ENCODE results near the gene SCN5A. TPM values are rescaled to one million over a fixed set of nuclear protein-coding genes. Genes with fewer than 3 reads are reported as not detected.

SCN5A gene
- total and polyA plus RNA-seq, 8 donors = 0.09 to 0.97 (median 0.83) TPM

DNA sequence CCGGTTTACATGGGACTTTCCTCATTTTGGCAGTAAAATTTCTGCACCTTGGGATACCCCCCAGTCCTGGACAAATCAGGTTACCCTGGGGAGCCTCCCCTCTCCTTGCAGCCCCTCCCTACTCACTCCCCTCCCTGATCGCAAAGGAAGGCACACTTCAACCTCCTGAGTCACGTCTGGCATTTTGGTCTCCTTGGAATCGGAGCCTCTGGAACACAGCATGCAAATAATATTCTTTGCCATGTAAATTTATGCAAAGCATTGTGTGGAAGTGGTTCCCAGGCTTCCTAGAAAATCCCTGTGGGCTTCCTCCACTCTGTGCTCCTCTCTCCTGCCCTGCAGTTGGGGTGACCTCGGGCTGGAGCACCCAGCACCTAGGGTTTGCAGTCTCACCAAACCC lies 11.6 kb downstream of the SCN5A start:
- intact Hi-C loops (cut with DNase I) = no loop called here

DNA sequence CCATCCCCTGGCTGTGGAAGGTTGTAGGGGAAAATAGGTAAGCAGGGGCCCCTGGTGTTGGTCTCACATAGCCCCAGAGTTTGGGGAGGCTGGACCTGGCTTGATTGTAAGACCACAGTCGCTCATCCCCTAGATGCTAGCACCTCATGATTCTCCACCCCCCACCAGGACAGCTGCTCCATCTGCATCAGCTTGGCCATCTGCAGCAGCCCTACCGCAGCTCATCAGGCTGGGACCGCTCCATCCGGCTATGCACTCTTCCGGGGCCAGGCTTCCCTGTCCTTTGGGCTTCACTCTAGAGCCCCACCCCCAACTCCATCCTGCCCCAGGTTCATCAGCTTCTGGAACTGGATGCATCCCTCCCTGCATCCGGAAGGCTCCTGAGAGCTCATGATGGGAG lies 12.6 kb downstream of the SCN5A start:
- intact Hi-C loops (cut with DNase I) = no loop called here

More for the DNA sequence above, 11.6 kb downstream of the SCN5A start:
- Histone ChIP-seq H3K27ac (no peak overlapping the region), H3K4me1 (no peaks in the 10 kb centered on the region), H3K36me3 (no peaks in the 10 kb centered on the region), H3K4me3 (no peak overlapping the region), H3K27me3 (peaks cover 0 to 53% of the 10 kb centered on the region in 2 donors), H3K9me3 (no peaks in the 10 kb centered on the region)
- TF ChIP-seq, protein P1, sequence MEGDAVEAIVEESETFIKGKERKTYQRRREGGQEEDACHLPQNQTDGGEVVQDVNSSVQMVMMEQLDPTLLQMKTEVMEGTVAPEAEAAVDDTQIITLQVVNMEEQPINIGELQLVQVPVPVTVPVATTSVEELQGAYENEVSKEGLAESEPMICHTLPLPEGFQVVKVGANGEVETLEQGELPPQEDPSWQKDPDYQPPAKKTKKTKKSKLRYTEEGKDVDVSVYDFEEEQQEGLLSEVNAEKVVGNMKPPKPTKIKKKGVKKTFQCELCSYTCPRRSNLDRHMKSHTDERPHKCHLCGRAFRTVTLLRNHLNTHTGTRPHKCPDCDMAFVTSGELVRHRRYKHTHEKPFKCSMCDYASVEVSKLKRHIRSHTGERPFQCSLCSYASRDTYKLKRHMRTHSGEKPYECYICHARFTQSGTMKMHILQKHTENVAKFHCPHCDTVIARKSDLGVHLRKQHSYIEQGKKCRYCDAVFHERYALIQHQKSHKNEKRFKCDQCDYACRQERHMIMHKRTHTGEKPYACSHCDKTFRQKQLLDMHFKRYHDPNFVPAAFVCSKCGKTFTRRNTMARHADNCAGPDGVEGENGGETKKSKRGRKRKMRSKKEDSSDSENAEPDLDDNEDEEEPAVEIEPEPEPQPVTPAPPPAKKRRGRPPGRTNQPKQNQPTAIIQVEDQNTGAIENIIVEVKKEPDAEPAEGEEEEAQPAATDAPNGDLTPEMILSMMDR (IDR thresholded peaks at IDR 0.05) = no peak
- ATAC-seq (no peak), DNase-seq (no peak)

GRCh38 chr3:38636464-38636863 lies 13.0 kb downstream of the SCN5A start:
- Histone ChIP-seq H3K27ac (no peak overlapping the region), H3K27me3 (peaks cover 0 to 41% of the 10 kb centered on the region in 2 donors), H3K36me3 (no peaks in the 10 kb centered on the region), H3K4me3 (no peak overlapping the region), H3K9me3 (no peaks in the 10 kb centered on the region), H3K4me1 (no peaks in the 10 kb centered on the region)
- DNase-seq (no peak), ATAC-seq (no peak)
- TF ChIP-seq, protein P1 (IDR thresholded peaks at IDR 0.05) = no peak
- intact Hi-C loops (cut with DNase I) = no loop called here

More for the DNA sequence above, 12.6 kb downstream of the SCN5A start:
- no peak overlapping the region for H3K27ac ChIP-seq
- H3K27me3 ChIP-seq = peaks cover 0 to 44% of the 10 kb centered on the region in 2 donors
- TF ChIP-seq, protein P1 (IDR thresholded peaks at IDR 0.05) = no peak
- H3K4me1 ChIP-seq = no peaks in the 10 kb centered on the region
- DNase-seq (no peak), ATAC-seq (no peak)
- no peak overlapping the region for H3K4me3 ChIP-seq
- no peaks in the 10 kb centered on the region for H3K36me3 ChIP-seq
- H3K9me3 ChIP-seq = no peaks in the 10 kb centered on the region

- DNase-seq (no peak), ATAC-seq (no peak)
- no peak overlapping the region for H3K4me3 ChIP-seq
- intact Hi-C loops (cut with DNase I) = no loop called here
- peaks cover 0 to 32% of the 10 kb centered on the region in 2 donors for H3K27me3 ChIP-seq
- no peak overlapping the region for H3K27ac ChIP-seq
- H3K4me1 ChIP-seq = no peaks in the 10 kb centered on the region
- TF ChIP-seq, protein P1 (IDR thresholded peaks at IDR 0.05) = no peak
- H3K9me3 ChIP-seq = no peaks in the 10 kb centered on the region
- no peaks in the 10 kb centered on the region for H3K36me3 ChIP-seq
Observed at GRCh38 chr3:38634111-38634510, 15.4 kb downstream of the SCN5A start.

- ATAC-seq (no peak), DNase-seq (no peak)
- Histone ChIP-seq H3K27ac (no peak overlapping the region), H3K4me3 (no peak overlapping the region), H3K9me3 (no peaks in the 10 kb centered on the region), H3K36me3 (no peaks in the 10 kb centered on the region), H3K27me3 (peaks cover 0 to 27% of the 10 kb centered on the region in 2 donors), H3K4me1 (no peaks in the 10 kb centered on the region)
- TF ChIP-seq, protein P1 (IDR thresholded peaks at IDR 0.05) = no peak
- intact Hi-C loops (cut with DNase I) = no loop called here
Observed at GRCh38 chr3:38632989-38633388, 16.5 kb downstream of the SCN5A start.

All from left lung (tissue), 10 donors.